ENCODE measurements around the gene LRRN2. TPM values are rescaled to one million over a fixed set of nuclear protein-coding genes. Genes with fewer than 3 reads are reported as not detected.

The LRRN2 gene
- total and polyA plus RNA-seq, 2 donors (not counting 3 experiments of a cell fraction or from before 2014, with no cell fraction given): not detected

GRCh38 chr1:204714194-204714860 is 28.8 kb upstream of the LRRN2 start:
- no peak overlapping the region for H3K4me2 ChIP-seq (ENCODE audit: insufficient read depth, low read length)
- H3K27ac ChIP-seq (ENCODE audit: insufficient read depth, low read depth, low read length): no peak overlapping the region
- no peak for DNase-seq (ENCODE audit: low read depth, low spot score)
- POLR2A ChIA-PET: no interaction called here
- no peak for FAIRE-seq
- no peaks in the 10 kb centered on the region for H3K36me3 ChIP-seq (ENCODE audit: control insufficient read depth in 2 of 2, extremely low read depth in 1 of 2, insufficient read depth in 2 of 2, low read length in 2 of 2)
- H3K9me1 ChIP-seq (replicated peaks; ENCODE audit: control insufficient read depth, extremely low read depth, insufficient read depth, low read length): no peaks in the 10 kb centered on the region
- H3K27me3 ChIP-seq (ENCODE audit: control insufficient read depth in 2 of 2, insufficient read depth in 2 of 2, low read length in 2 of 2): peaks cover 41 to 46% of the 10 kb centered on the region in 2 experiments
- CTCF ChIA-PET: interaction anchor here (1.5 to 2.4 kb wide), 2 partner anchors 20 to 93 kb away, joined by 3 to 8 read pairs; no protein-coding TSS in a partner anchor
- H3K79me2 ChIP-seq (ENCODE audit: control insufficient read depth, insufficient read depth, low read length): no peaks in the 10 kb centered on the region
- dilution Hi-C loops (cut with MboI; ENCODE audit: extremely low pct_ligation_motif_present, low sequenced_read_pairs) (no loop called here), intact Hi-C loops (cut with micrococcal nuclease) (no loop called here)
- no peaks in the 10 kb centered on the region for H3K4me1 ChIP-seq (ENCODE audit: control insufficient read depth, extremely low read depth, insufficient read depth, low read length)
- no peak overlapping the region for H3K4me3 ChIP-seq (replicated peaks in 1 of 3; ENCODE audit: insufficient read depth in 1 of 3, low read depth in 1 of 3, low read length in 3 of 3)
- no peaks in the 10 kb centered on the region for H4K20me1 ChIP-seq (replicated peaks; ENCODE audit: control insufficient read depth, extremely low read depth, insufficient read depth, low read length)
- no TSS peak for BruUV-seq (replicated peaks)
- no peak overlapping the region for H3K9ac ChIP-seq (replicated peaks; ENCODE audit: extremely low read depth, insufficient read depth, low read length)
- no peaks in the 10 kb centered on the region for H3K9me3 ChIP-seq (replicated peaks; ENCODE audit: control insufficient read depth, insufficient read depth, low read length)
- TF ChIP-seq JUN (IDR thresholded peaks at IDR 0.05; ENCODE audit: borderline replicate concordance, insufficient read depth, insufficient read length, low read depth) (no peak), FOS (IDR thresholded peaks at IDR 0.05; ENCODE audit: borderline replicate concordance, insufficient read depth, low read length) (no peak), GATA2 (IDR thresholded peaks at IDR 0.05; ENCODE audit: insufficient read depth, insufficient read length, low read depth, low read length) (no peak), CTCF (IDR thresholded peaks at IDR 0.05; ENCODE audit: extremely low read depth in 1 of 2, insufficient read depth in 1 of 2, low read depth in 1 of 2, low read length in 2 of 2) (no peak), MAX (IDR thresholded peaks at IDR 0.05; ENCODE audit: insufficient read depth, insufficient read length) (no peak), EZH2 (IDR thresholded peaks at IDR 0.05; ENCODE audit: borderline replicate concordance, low read depth, low read length, severe bottlenecking) (no peak), MYC (IDR thresholded peaks at IDR 0.05; ENCODE audit: low read depth, low read length) (no peak), POLR2A (IDR thresholded peaks at IDR 0.05; ENCODE audit: low read depth, low read length) (no peak), POLR2AphosphoS5 (IDR thresholded peaks at IDR 0.05; ENCODE audit: insufficient read depth, low read depth, low read length) (no peak)
- no peak overlapping the region for H2AFZ ChIP-seq (ENCODE audit: low read depth, low read length)
